AML-193 (cell line): Measurements from ENCODE around the gene CSH2.
A peak's percentile ranks its signal among the peaks of the same experiment; 100 is the strongest.
"Not testable (repeated sequence)": the region's sequence is repeated elsewhere in the genome, so short reads cannot be mapped to it uniquely, and the experiment has no call there.

ENCODE experiments used
- DNase-seq, 2 experiments: peaks; one replicate each; lab custom pipeline; 2025; lab: John Stamatoyannopoulos, UW

The CSH2 gene

GRCh38 chr17:63896524-63897354 lies 23.3 kb upstream of the CSH2 start, which contains the start of gene CSH1:
Gene CSH1, minus strand, starts transcription at chr17:63896574. Its CDS starts 63 bp downstream, at chr17:63896511.
- not testable (repeated sequence) for DNase-seq

GRCh38 chr17:63894821-63895220 lies 21.3 kb upstream of the CSH2 start:
- DNase-seq: not testable (repeated sequence)

GRCh38 chr17:63894021-63894420 lies 20.5 kb upstream of the CSH2 start:
- DNase-seq: not testable (repeated sequence)

GRCh38 chr17:63892316-63893037 lies 19.0 kb upstream of the CSH2 start:
- not testable (repeated sequence) for DNase-seq

- peak; percentile 53 to 67 for DNase-seq
These were observed 15.8 kb upstream of the CSH2 start for GRCh38 chr17:63889026-63889848.

GRCh38 chr17:63885119-63885518 lies 11.6 kb upstream of the CSH2 start:
- not testable (repeated sequence) for DNase-seq

- DNase-seq: not testable (repeated sequence)
These were observed 9.2 kb upstream of the CSH2 start for GRCh38 chr17:63882626-63883126.

DNA sequence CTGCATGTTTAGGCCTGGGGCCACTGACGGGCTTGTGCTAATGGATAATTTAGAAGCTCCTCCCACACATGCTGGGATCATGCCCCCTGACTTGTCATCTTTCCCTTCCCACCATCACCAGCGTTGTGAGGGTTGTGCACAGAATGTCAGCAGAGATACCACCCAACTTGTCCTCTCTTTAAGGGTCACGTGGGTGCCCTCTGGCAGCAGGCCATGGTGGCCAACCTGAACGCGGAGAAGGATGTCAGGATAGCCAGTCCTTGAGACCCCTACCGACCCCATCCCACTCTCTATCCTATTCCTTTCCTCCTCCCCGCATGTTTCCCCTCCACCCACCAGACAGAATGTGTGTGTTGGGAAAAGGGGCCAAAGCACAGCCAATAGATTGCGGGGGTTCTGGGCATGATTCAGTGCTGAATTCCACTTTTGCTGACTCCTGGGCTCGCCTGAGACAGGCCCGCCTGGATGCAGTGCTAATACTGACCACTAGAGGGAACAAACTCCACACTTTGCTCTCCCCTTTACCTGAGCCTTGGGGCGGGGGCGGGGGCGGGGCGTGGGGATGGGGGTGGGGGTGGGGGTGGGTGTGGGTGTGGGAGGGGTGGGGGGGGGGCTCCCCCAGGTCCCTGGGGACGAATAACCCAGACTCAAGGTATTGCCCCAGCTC lies 8.6 kb upstream of the CSH2 start, which contains the start of gene GH2:
TSS of gene GH2 (minus strand) at position 10 of the 667 bp plus-strand sequence. CDS start 143 bp downstream, outside the sequence.
- peak; percentile 39 to 53 for DNase-seq

DNA sequence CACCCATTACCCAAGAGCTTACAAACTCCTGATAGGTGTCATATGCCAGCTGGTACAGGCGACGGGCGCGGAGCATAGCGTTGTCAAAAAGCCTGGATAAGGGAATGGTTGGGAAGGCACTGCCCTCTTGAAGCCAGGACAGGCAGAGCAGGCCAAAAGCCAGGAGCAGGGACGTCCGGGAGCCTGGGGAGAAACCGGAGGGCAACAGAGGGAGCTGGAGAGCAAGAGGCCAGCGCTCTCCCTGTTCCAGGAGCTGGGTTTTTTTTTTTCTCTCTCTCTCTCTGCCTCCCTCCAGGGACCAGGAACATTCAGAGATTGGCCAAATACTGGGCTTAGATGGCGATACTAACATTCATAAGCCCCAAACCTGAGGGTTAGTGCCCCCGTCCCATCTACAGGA lies 7.9 kb upstream of the CSH2 start:
- not testable (repeated sequence) for DNase-seq

DNA sequence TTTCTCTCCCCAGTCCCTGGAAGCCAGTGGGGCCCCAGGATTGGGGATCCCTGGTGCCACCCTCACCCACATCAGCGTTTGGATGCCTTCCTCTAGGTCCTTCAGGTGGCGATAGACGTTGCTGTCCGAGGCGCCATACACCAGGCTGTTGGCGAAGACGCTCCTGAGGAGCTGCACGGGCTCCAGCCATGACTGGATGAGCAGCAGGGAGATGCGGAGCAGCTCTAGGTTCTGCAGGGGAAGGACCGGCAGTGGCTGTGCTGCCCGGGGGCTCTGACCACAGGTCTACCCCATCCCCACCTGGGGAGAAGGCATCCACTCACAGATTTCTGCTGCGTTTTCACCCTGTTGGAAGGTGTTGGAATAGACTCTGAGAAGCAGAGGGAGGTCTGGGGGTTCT lies 7.2 kb upstream of the CSH2 start:
- no peak for DNase-seq

DNA sequence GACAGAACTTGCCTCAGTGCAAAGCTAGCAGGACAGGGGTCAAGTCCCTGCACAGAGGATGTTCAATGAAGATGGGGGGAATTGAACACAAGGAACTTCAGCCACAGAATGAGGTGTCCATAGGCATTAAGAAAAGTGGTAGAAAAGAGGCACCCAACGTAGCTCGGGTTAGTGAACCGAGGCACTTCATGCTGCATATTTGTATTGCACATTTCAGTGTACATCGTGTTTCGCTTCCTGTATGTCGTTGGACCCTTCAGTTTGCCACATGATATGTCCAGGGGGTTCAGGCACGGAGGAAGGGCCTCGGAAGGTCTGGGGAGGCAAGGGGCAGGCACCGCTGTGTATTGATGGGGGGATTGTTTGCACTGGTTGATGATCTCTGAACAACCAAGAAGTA lies 4.9 kb upstream of the CSH2 start:
- not testable (repeated sequence) for DNase-seq

DNA sequence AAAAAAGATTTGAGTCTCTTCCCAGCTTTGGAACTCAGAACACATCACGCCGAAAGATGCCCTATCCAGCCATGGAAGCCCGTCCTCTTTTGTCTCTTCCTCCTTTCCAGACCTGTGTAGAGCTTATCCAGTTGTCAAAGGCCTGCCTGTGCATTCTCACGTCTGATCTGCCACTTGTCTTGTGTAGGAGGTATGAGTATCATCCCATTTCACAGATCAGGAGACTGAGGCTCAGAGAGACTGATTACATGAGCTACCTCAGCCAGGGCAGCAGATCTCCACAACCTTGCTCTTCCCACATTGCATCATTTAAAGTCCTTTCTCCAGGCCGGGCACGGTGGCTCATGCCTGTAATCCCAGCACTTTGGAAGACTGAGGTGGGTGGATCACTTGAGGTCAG lies 1.2 kb upstream of the CSH2 start:
- DNase-seq: not testable (repeated sequence)

DNA sequence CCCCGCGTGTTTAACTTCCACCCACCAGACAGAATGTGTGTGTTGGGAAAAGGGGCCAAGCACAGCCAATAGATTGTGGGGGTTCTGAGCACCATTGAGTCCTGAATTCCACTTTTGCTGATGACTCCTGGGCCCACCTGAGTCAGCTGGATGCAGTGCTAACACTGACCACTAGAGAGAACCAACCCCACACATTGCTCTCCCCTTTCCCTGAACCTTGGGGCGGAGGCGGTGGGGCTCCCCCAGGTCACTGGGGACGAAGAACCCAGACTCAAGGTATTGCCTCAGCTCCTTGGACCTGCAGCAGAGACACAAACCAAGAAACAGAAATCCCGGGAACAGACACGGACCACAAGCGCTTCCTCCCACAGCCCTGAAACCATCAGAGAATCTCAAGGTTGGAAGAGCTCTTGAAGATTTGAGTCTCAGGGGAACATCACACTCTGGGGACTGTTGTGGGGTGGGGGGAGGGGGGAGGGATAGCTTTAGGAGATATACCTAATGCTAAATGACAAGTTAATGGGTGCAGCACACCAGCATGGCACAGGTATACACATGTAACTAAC lies 667 bp upstream of the CSH2 start:
- not testable (repeated sequence) for DNase-seq

DNA sequence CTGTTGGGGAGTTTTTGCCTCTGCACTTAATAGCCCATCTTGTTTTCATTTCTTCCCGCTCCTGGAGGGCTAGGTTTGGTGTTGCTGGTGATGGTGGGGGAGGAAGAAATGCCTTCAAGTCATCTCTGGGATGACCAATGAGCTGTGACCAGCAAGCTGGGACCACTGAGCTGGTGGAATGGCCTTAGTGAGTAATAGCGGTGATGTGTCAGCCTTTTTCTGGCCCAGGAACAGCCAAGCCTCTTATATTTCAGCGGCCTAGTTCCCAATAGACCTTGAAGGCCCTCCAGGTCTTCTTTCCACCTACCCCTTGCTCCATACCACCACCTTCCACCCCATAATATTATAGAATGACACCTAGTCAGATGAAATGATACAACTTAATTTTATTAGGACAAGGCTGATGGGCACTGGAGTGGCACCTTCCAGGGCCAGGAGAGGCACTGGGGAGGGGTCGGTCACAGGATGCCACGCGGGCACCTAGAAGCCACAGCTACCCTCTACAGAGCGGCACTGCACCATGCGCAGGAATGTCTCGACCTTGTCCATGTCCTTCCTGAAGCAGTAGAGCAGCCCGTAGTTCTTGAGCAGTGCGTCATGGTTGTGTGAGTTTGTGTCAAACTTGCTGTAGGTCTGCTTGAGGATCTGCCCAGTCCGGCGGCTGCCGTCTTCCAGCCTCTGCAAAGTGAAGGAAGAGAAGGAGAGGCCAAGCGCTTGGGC lies 1.7 kb downstream of the CSH2 start:
- DNase-seq: not testable (repeated sequence)

GRCh38 chr17:63870292-63870665 lies 3.2 kb downstream of the CSH2 start:
- not testable (repeated sequence) for DNase-seq

DNA sequence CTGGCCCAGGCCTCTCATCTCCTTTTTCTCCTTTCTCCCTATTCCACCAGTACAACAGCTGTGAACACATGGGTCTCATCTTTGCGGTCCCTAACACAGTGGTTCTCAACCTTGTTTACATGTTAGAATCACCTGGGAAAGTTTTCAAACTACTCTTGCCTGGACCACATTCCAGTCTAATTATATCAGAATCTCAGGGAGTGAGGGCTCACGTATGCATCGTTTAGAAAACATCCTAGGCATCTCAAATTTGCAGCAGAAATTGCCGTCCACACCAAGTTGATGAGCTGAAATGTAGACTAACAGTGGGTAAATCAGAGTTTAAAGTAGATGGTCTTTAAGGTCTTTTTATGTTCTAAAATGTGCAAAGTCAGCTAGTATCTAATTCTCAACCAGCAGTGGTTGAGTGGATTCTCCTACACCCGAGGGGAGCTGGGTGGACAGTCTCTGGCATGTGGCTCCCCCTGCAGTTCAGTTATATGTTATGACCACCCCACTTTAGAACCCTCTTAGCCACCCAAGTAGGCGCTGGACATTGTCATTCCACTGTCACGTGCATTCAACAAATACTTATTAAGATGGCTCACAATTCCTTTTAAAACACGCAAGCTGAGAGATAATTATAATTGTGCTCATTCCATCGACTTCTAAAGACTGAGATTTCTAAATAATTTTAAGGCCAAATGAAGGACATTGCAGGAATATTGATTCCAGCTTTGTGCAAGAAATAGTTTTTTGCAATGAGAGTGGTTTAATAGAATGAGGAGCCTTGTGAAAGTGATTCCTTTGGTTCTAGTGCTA lies 3.8 kb downstream of the CSH2 start:
- DNase-seq: not testable (repeated sequence)

- DNase-seq: not testable (repeated sequence)
These were observed 6.9 kb downstream of the CSH2 start for GRCh38 chr17:63866625-63867024.

DNA sequence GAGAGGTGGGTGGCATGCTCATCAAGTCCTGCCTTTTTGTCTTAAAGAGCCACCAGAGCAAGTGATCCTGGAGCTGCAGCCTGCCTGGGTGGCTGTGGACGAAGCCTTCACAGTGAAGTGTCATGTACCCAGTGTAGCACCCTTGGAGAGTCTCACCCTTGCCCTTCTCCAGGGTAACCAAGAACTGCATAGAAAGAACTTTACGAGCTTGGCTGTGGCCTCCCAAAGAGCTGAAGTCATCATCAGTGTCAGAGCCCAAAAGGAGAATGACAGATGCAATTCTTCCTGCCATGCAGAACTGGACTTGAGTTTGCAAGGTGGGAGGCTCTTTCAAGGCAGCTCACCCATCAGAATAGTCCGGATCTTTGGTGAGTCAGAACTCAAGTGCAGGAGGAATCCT lies 14.2 kb downstream of the CSH2 start:
- DNase-seq: no peak

DNA sequence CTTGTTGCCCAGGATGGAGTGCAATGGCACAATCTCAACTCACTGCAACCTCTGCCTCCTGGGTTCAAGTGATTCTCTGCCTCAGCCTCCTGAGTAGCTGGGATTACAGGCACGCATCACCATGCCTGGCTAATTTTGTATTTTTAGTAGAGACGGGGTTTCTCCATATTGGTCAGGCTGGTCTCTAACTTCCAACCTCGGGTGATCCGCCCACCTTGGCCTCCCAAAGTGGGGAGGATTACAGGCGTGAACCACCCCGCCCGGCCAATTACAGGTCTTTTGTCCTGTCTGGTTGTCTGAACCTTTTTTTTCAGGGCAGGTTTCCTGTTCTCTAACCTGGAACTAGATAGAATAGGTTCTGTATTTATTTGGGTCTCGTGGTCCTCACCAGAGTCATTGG lies 17.1 kb downstream of the CSH2 start:
- DNase-seq: not testable (repeated sequence)
